Measurements from ENCODE around the gene SLC25A43.

Gene SLC25A43

GRCh38 chrX:119501511-119502148 is 102.5 kb downstream of the SLC25A43 start:
- DNase-seq, result no peak

DNA sequence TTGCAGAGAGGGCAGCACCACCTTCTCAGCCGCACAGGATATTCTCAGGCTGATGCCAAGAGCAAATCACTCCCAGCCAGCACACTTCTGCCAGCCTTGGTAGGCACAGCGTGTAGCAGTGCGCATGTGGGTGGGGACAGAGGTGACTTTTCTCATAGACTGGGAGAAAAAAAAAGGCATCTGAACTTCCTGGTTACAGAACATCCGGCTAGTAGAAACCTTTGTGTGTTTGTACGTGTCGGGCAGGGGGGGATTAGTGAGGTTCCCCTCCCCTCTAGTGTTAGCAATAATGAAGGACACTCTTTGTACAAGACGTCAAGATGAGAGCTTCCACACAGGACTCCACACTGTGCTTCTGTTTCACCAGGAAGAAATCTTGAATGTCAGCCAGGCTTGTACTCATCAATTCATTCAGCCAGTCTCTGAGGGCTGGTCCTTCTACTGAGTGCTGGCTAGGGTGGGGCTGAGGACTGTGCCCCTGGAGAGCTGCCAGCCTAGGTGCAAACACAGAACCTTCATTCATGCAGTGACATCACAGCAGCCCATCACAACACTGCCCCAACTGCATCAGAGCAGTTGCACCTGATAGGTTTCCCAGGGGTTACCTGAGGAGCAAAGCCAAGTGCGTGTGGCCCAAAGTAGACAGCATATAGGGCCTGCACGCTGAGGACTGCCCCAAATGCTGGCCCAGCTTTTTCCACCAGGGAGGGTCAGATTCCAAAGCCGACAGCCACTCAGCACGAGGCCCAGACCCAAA is 103.8 kb downstream of the SLC25A43 start:
- DNase-seq, result peak; percentile 23

- DNase-seq, result no peak
Observed at GRCh38 chrX:119503484-119503861, 104.3 kb downstream of the SLC25A43 start.
